Breast epithelium (tissue), 3 donors: Measurements from ENCODE around the gene NAA50.

ENCODE experiments used
- POLR2A ChIP-seq: fragments of 450-650 bp; IDR thresholded peaks from one replicate; pipeline ENCODE4 v1.6.1; 2016; ENCODE audit warnings: antibody characterized with exemption, mild to moderate bottlenecking, moderate library complexity
- POLR2AphosphoS5 ChIP-seq, 3 donors: sonication (generic); formaldehyde crosslinking; IDR thresholded peaks; one replicate each; pipeline ENCODE4 v1.6.1; 2017; ENCODE audit warnings: antibody characterized with exemption in 3 of 3

- TF ChIP-seq POLR2AphosphoS5 (IDR thresholded peaks at IDR 0.05) (no peak), POLR2A (no peak)
These were observed 1.4 kb upstream of the NAA50 start for GRCh38 chr3:113747283-113748046.
